Activated CD4-positive, alpha-beta T cell treated with anti-CD3 and anti-CD28 coated beads for 36 hours (primary cell): ENCODE data around the gene TTYH2. TPM values are rescaled to one million over a fixed set of nuclear protein-coding genes. Genes with fewer than 3 reads are reported as not detected.
"Not testable (repeated sequence)": the region's sequence is repeated elsewhere in the genome, so short reads cannot be mapped to it uniquely, and the experiment has no call there.

ENCODE experiments used
- ATAC-seq: fragments of 200-7000 bp; cut with Tn5 transposase; one replicate; pipeline ENCODE4 v1.10.0; 2021; ENCODE audit warnings: mild to moderate bottlenecking, moderate library complexity
- CTCF ChIA-PET: fragments of 350-600 bp; sonication (Branson Sonifier 250); formaldehyde crosslinking; loops from one replicate; lab custom pipeline; 2021; ENCODE audit warnings: antibody characterized with exemption; lab: Charles Lee
- POLR2A ChIA-PET: fragments of 350-600 bp; sonication (Branson Sonifier 250); formaldehyde crosslinking; loops from one replicate; lab custom pipeline; 2021; ENCODE audit warnings: antibody characterized with exemption, inconsistent platforms; lab: Charles Lee
- DNase-seq: peaks from one replicate; pipeline ENCODE4 v3.0.0-alpha.2; 2020
- H3K27ac Mint-ChIP-seq: one replicate; pipeline ENCODE4 v1.8.0; 2021; ENCODE audit warnings: mixed read lengths
- H3K27me3 Mint-ChIP-seq: one replicate; pipeline ENCODE4 v1.8.0; 2021; ENCODE audit warnings: mixed read lengths
- H3K36me3 Mint-ChIP-seq: one replicate; pipeline ENCODE4 v1.8.0; 2021; ENCODE audit warnings: low read depth, mixed read lengths
- H3K4me1 Mint-ChIP-seq: one replicate; pipeline ENCODE4 v1.8.0; 2021; ENCODE audit warnings: mixed read lengths
- H3K4me3 Mint-ChIP-seq: one replicate; pipeline ENCODE4 v1.8.0; 2021; ENCODE audit warnings: mild to moderate bottlenecking, moderate library complexity, mixed read lengths
- H3K9me3 Mint-ChIP-seq: one replicate; pipeline ENCODE4 v1.8.0; 2021; ENCODE audit warnings: low read depth, mixed read lengths
- intact Hi-C, 2 experiments: fragments of 100-400 bp; cut with DNase I in 1 of 2; cut with micrococcal nuclease in 1 of 2; formaldehyde crosslinking; loops; one replicate each; pipeline versions ENCODE4 v1.14.2 to v1.15.1; 2022 to 2024; cut with DNase I, micrococcal nuclease
- total RNA-seq, 2 experiments: library from RNA; stranded (reverse); gene quantifications; one replicate each; pipeline ENCODE4 v1.2.3, GENCODE V29; 2021

TTYH2 gene
- total RNA-seq, 2 experiments from 2014 or later, result 2.7 to 3.4 TPM

DNA sequence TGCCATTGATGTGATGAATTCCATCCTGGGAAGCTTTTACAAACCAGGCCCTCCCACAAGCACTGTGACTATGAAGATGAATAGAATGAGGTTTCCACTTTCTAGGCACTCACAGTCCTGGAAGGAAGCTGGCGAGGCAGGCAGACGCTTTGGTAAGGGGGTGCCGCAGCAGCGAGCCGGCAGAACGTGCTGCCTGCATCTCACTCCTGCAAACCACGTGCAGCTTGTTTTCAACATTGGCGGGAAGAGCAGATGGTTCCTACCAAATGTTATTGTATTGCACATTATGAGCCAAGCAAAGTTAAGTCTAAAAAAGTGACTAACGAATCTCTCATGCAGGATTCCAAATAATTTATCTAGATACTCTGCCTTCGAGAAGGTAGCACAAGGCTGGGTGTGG, 57.0 kb downstream of the TTYH2 start:
- peaks cover 9% of the 10 kb centered on the region for H3K27me3 Mint-ChIP-seq
- CTCF ChIA-PET, result interaction anchor here (0.6 to 1.4 kb wide), 2 partner anchors 12 to 182 kb away, joined by 4 read pairs; no protein-coding TSS in a partner anchor
- ATAC-seq, result no peak

DNA sequence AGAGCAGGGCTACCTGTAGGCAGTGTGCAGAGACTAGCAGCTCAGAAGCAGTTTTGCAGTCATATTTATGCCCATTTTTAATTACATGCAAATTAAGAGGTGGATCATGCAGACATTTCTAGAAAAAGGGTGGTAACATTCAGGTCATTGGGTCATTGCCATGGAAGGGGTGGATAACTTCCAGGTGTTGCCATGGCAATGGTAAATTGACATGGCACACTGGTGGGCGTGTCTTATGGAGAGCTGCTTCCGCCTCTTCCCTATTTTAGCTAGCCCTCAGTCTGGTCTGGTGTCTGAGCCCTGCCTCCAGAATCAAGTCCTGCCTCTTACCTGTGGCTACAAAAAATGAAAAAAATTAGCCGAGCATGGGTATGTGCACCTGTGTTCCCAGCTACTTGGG, 57.9 kb downstream of the TTYH2 start:
- Mint-ChIP-seq H3K9me3 (peaks cover 2% of the 10 kb centered on the region), H3K27ac (no peak overlapping the region), H3K36me3 (no peaks in the 10 kb centered on the region), H3K27me3 (peaks cover 9% of the 10 kb centered on the region), H3K4me1 (peaks cover 20% of the 10 kb centered on the region), H3K4me3 (no peak overlapping the region)
- CTCF ChIA-PET, result interaction anchor here (0.6 to 1.4 kb wide), 4 partner anchors 11 to 517 kb away, joined by 3 to 7 read pairs (median 4); no protein-coding TSS in a partner anchor
- POLR2A ChIA-PET, result interaction anchor here (0.6 kb wide), 1 partner anchor 149 kb away, joined by 3 read pairs; no protein-coding TSS in a partner anchor
- no peak for DNase-seq
- ATAC-seq, result no peak
- intact Hi-C loops, result no loop called here

More for the DNA sequence above, 57.0 kb downstream of the TTYH2 start:
- H3K4me1 Mint-ChIP-seq, result peaks cover 20% of the 10 kb centered on the region
- intact Hi-C loops, result no loop called here
- H3K36me3 Mint-ChIP-seq, result no peaks in the 10 kb centered on the region
- no peak for DNase-seq
- no peak overlapping the region for H3K27ac Mint-ChIP-seq
- H3K4me3 Mint-ChIP-seq, result no peak overlapping the region
- peaks cover 2% of the 10 kb centered on the region for H3K9me3 Mint-ChIP-seq
- POLR2A ChIA-PET, result no interaction called here

DNA sequence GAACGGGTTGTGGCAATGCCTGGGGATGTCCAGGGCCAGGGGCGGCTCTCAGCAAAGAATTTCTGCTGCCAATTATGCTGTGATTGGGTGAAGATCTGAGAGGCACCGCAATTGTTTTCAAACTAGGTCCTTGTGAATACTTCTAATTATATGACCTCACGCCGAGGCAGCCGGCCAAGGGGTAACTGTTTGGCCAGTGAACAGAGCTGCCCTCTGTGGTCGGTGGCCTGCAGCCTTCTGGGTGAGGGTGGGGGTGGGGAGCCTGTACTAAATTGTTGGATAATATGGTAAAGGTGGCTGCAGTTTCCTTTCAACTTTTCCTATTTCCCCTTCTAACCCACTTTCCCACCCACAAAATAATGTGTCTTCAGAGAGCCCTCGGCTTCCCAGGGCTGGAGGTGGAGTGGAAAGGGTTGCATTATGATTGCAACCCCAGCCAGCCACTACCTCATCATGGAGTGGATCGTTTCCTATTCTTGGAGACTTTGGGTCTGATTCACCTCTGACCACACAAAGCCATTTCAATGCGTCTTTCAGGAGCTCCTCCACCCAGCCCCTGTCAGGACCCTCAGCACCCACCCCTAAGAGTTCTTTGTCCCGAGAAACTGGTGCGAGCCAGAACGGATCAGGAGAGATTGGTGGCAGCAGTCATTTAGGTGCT, 58.7 kb downstream of the TTYH2 start:
- intact Hi-C loops, result no loop called here
- Mint-ChIP-seq H3K36me3 (no peaks in the 10 kb centered on the region), H3K4me1 (peaks cover 20% of the 10 kb centered on the region), H3K4me3 (no peak overlapping the region), H3K9me3 (peaks cover 1% of the 10 kb centered on the region), H3K27ac (no peak overlapping the region), H3K27me3 (peaks cover 8% of the 10 kb centered on the region)
- no peak for DNase-seq
- ChIA-PET POLR2A (interaction anchor here (0.6 kb wide), 1 partner anchor 149 kb away, joined by 3 read pairs; no protein-coding TSS in a partner anchor), CTCF (interaction anchor here (0.6 to 1.4 kb wide), 2 partner anchors 25 to 70 kb away, joined by 3 to 7 read pairs; no protein-coding TSS in a partner anchor)
- ATAC-seq, result no peak

DNA sequence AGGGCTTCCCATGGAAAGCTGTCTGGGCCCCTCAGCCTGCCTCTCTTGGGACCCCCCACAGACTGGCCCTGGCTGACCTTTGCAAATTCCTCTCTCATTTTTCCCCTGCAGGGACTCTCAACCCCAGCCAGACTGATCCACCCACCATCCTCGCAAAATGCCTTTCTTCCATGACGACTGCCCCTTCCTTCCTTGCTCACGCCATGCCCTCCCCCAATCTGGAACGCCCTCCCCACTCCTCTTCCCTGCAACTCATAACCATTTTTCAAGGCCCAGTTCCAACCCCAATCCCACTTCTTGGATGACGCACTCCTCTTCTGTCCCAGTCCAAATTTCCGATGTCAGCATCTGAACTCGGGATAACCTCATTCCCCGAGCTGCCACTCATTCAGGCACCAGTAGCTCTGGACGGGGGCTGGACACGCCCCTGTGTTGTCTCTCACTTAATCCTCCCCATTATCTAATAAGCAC, 59.4 kb downstream of the TTYH2 start:
- CTCF ChIA-PET, result interaction anchor here (0.7 kb wide), 1 partner anchor 259 kb away, joined by 5 read pairs; no protein-coding TSS in a partner anchor
- POLR2A ChIA-PET, result no interaction called here
- H3K27ac Mint-ChIP-seq, result no peak overlapping the region
- no peak for ATAC-seq
- intact Hi-C loops, result no loop called here
- no peaks in the 10 kb centered on the region for H3K9me3 Mint-ChIP-seq
- no peak overlapping the region for H3K4me3 Mint-ChIP-seq
- H3K36me3 Mint-ChIP-seq, result no peaks in the 10 kb centered on the region
- peaks cover 18% of the 10 kb centered on the region for H3K4me1 Mint-ChIP-seq
- DNase-seq, result no peak
- peaks cover 3% of the 10 kb centered on the region for H3K27me3 Mint-ChIP-seq

DNA sequence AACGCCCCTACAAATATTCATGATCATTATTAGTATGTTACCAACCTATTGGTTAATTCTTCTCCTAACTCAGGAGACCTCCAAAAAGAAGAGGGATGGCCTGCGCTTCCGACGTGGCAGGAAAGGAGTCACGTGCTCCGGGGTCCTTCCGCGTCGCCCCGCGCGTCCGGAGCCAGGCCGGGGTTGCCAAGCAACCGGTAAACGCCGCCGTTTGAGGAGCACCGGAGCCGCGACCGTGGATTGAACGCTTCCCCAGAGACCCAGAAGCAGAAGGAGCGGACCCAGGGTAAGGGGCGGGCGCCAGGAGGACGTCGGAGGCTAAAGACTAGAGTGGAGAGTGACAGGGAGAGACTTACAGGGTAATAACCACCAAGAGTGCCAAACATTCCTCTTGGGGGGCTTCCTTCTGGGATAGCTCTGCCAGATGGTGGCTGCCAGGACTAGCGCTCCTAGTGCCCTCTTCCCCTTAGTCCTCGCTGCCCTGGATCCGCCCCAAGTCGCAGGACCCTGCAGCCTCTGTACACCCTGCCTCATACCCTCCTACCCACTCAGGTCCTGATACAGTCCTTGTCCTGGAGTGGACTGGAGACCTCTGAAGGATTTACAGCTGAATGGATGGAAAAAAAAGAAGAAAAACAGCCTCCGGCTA, 60.8 kb downstream of the TTYH2 start, which contains the start of gene DNAI2:
Gene DNAI2, plus strand, starts transcription at position 175 of the 649 bp plus-strand sequence. CDS start 7,584 bp downstream, outside the sequence.
- Mint-ChIP-seq H3K36me3 (no peaks in the 10 kb centered on the region), H3K4me1 (peaks cover 17% of the 10 kb centered on the region), H3K4me3 (peak within 1 kb of the TSS; percentile 57), H3K27ac (peak within 1 kb of the TSS; percentile 60), H3K9me3 (no peaks in the 10 kb centered on the region), H3K27me3 (peaks cover 2% of the 10 kb centered on the region)
- peak; percentile 36 for ATAC-seq
- intact Hi-C loops, result no loop called here
- peak; percentile 40 for DNase-seq
- CTCF ChIA-PET, result interaction anchor here (0.6 kb wide), 1 partner anchor 1548 kb away, joined by 3 read pairs; no protein-coding TSS in a partner anchor
- POLR2A ChIA-PET, result no interaction called here

DNA sequence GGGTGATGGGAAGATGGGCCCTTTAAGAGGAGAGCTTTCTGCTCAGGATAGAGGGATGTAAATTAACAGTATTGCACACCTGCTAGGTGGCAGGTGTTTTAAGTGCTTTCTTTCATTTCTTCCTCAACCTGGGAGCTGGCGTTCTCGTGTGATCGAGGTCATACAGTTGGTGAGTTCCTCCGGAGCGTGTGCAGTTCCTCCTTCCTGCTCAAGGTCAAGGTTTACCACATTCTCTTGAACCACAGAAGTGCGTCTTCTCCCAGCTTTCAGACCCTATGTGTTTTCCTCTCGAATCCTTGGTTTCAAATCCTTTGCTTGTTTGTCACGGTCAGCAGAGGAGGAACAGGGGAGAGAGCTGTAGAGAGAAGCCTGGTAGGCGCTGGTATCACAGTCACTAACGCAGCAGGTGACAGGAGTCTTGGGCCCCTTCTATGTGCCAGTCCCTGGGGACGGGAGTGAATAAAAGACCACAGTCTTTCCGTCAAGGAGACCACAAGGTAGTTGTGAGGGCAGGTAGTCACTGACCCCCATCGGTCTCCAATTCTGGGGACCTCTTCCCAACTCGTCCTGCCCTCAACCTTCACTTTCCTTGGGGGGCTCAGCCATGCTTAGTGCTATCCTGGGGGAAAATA, 61.5 kb downstream of the TTYH2 start:
- ChIA-PET POLR2A (no interaction called here), CTCF (interaction anchor here (0.6 to 0.7 kb wide), 4 partner anchors 11 to 1549 kb away, joined by 3 read pairs; no protein-coding TSS in a partner anchor)
- Mint-ChIP-seq H3K27ac (no peak overlapping the region), H3K4me3 (no peak overlapping the region), H3K9me3 (no peaks in the 10 kb centered on the region), H3K4me1 (peaks cover 21% of the 10 kb centered on the region), H3K36me3 (no peaks in the 10 kb centered on the region), H3K27me3 (peaks cover 2% of the 10 kb centered on the region)
- DNase-seq (no peak), ATAC-seq (no peak)
- intact Hi-C loops, result no loop called here

DNA sequence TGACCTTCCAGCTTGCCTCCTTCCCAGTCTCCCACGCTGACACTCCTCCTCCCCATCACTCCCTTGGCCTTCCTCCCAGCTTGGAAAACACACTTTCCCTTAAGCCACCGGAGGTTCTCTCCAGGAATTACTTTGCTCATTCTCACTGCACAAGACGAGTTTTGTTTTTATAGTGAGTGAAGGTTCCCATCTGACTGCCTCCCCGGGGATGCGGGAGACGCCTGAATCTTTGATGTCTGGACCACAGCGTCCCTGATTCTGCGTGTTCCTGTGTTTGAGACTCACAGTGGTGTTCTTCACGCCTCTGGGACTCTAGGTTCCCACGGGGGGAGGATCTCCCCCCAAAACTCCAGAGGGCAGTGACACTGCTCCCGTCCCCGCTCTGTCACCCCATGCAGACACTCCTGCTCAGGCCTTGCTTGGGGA, 62.7 kb downstream of the TTYH2 start:
- H3K36me3 Mint-ChIP-seq, result no peaks in the 10 kb centered on the region
- peaks cover 31% of the 10 kb centered on the region for H3K4me1 Mint-ChIP-seq
- peaks cover 2% of the 10 kb centered on the region for H3K27me3 Mint-ChIP-seq
- intact Hi-C loops, result no loop called here
- H3K27ac Mint-ChIP-seq, result no peak overlapping the region
- no peak overlapping the region for H3K4me3 Mint-ChIP-seq
- DNase-seq, result no peak
- CTCF ChIA-PET, result no interaction called here
- POLR2A ChIA-PET, result no interaction called here
- no peak for ATAC-seq
- no peaks in the 10 kb centered on the region for H3K9me3 Mint-ChIP-seq

DNA sequence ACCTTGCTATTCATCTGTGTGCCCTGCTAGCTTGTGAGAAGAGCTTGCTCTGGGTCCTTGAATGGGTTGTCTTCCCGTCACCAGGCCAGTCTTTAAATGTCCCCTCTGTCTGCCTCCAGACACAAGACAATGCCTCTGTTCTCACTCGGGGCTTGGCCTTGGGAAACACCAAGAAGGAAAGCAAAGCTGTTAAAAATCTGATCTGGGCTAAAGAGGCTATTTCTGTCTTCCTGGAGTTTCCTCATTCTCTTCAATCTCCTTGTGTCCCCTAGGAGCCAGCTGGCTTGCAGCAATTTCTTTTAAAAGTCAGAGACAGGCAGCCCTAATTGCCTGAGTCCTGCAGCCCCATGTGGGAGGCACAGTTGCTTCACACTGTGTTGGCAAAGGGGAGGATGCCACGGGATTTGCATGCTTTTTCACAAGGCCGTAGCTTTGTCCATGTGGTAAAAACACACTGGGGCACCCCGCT, 63.2 kb downstream of the TTYH2 start:
- H3K9me3 Mint-ChIP-seq, result no peaks in the 10 kb centered on the region
- no peak overlapping the region for H3K4me3 Mint-ChIP-seq
- H3K27me3 Mint-ChIP-seq, result peaks cover 2% of the 10 kb centered on the region
- intact Hi-C loops, result no loop called here
- ATAC-seq (no peak), DNase-seq (no peak)
- peaks cover 31% of the 10 kb centered on the region for H3K4me1 Mint-ChIP-seq
- ChIA-PET POLR2A (interaction anchor here (0.7 kb wide), 1 partner anchor 72 kb away, joined by 6 read pairs; no protein-coding TSS in a partner anchor), CTCF (no interaction called here)
- no peaks in the 10 kb centered on the region for H3K36me3 Mint-ChIP-seq
- H3K27ac Mint-ChIP-seq, result no peak overlapping the region

DNA sequence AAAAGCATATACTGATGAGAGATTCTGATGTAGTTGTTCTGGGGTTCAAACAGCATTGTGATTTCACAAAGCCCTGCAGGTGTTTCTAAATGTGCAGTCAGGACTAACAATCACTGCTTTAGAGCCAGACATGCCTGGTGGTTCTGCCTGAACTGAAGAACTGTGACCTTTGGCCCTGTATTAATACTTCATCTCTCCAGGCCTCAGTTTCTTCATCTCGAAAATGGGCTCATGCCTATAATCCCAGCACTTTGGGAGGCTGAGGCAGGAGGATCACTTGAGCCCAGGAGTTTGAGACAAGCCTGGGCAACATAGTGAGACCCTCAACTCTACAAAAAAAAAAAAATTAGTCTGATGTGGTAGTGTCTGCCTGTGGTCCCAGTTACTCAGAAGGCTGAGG, 64.6 kb downstream of the TTYH2 start:
- ChIA-PET POLR2A (no interaction called here), CTCF (no interaction called here)
- no peak for DNase-seq
- Mint-ChIP-seq H3K4me1 (peaks cover 42% of the 10 kb centered on the region), H3K4me3 (no peak overlapping the region), H3K27me3 (peaks cover 2% of the 10 kb centered on the region), H3K27ac (no peak overlapping the region), H3K9me3 (no peaks in the 10 kb centered on the region), H3K36me3 (no peaks in the 10 kb centered on the region)
- intact Hi-C loops, result no loop called here
- ATAC-seq, result no peak

DNA sequence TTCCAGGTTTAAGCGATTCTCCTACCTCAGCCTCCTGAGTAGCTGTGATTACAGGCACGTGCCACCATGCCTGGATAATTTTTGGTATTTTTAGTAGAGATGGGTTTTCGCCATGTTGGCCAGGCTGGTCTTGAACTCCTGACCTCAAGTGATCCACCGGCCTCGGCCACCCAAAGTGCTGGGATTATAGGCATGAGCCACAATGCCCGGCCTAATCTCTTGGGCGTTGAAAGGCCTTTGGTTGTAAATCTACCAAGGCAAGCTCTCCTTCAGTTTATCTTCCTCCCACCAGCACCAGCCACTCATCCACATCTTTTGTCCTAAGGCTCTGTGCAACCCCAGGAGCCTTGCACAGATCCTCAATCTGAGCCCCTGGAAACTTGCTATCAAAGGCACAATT, 66.2 kb downstream of the TTYH2 start:
- H3K27me3 Mint-ChIP-seq, ATAC-seq, H3K9me3 Mint-ChIP-seq, POLR2A ChIA-PET, DNase-seq, CTCF ChIA-PET, H3K36me3 Mint-ChIP-seq, H3K4me3 Mint-ChIP-seq: not testable (repeated sequence)
- peak overlapping the region; percentile 74 for H3K27ac Mint-ChIP-seq
- intact Hi-C loops, result loop anchor here (2.0 to 5.0 kb wide), 2 partner anchors 67 to 77 kb away; partner anchors contain the start of genes RPL38 (in 1 of the 2) and TTYH2 (in 1 of the 2)
- H3K4me1 Mint-ChIP-seq, result peaks cover 37% of the 10 kb centered on the region

DNA sequence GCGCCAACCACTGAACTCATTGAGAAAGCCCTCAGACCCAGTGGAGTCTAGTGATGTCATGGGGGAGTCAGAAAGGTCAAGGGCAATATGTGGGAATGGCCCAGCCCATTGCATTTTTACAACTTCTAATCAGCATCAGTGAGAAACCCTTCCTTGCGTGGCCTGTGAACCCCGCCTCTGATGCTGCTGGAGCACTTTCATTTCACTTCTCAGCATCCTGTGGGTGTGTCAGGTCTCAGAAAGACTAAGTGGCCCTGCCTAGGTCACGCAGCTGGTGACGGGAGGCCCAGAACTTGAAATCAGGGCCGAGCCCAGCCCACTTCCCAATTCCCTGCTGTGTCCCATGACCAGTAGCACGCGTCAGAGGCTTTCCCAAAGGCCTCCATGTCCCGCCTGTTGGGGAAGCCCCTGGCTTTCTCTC, 66.7 kb downstream of the TTYH2 start:
- intact Hi-C loops, result loop anchor here (2.0 to 5.0 kb wide), 2 partner anchors 68 to 77 kb away; partner anchors contain the start of genes RPL38 (in 1 of the 2) and TTYH2 (in 1 of the 2)
- POLR2A ChIA-PET, result no interaction called here
- peak overlapping the region; percentile 74 for H3K27ac Mint-ChIP-seq
- H3K36me3 Mint-ChIP-seq, result no peaks in the 10 kb centered on the region
- no peaks in the 10 kb centered on the region for H3K27me3 Mint-ChIP-seq
- CTCF ChIA-PET, result no interaction called here
- no peaks in the 10 kb centered on the region for H3K9me3 Mint-ChIP-seq
- ATAC-seq (peak; percentile 80), DNase-seq (peak; percentile 75)
- H3K4me1 Mint-ChIP-seq, result peaks cover 38% of the 10 kb centered on the region
- no peak overlapping the region for H3K4me3 Mint-ChIP-seq
